IMR-90 (cell line): ENCODE measurements around the gene RNU1-1. TPM values are rescaled to one million over a fixed set of nuclear protein-coding genes. Genes with fewer than 3 reads are reported as not detected.
A peak's percentile ranks its signal among the peaks of the same experiment; 100 is the strongest.
"Not testable (repeated sequence)": the region's sequence is repeated elsewhere in the genome, so short reads cannot be mapped to it uniquely, and the experiment has no call there.

Experiments used
- ATAC-seq: fragments of 200-7000 bp; cut with Tn5 transposase; 2 replicates; pipeline ENCODE4 v1.9.1; 2020; ENCODE audit warnings: low read depth, mild to moderate bottlenecking, moderate library complexity
- Bru-seq: library from RNA; stranded (reverse); fragments of 400-500 nt; gene quantifications from one replicate; lab custom pipeline; 2021; lab: Mats Ljungman, UMichigan
- BruChase-seq, 2 experiments: library from RNA; stranded (reverse); fragments of 400-500 nt; gene quantifications; one replicate each; lab custom pipeline; 2021; lab: Mats Ljungman, UMichigan
- BruUV-seq: library from RNA; stranded (reverse); fragments of 400-500 nt; replicated peaks from 2 replicates; lab custom pipeline; 2021; lab: Mats Ljungman, UMichigan
- CTCF ChIA-PET: fragments of 300-600 bp; formaldehyde crosslinking; extraction: SDS; loops from one replicate; lab custom pipeline; 2021; ENCODE audit warnings: antibody characterized with exemption; lab: Yijun Ruan, JAX
- POLR2A ChIA-PET: fragments of 300-600 bp; sonication (Branson Sonifier 250); formaldehyde crosslinking; loops from one replicate; lab custom pipeline; 2022; ENCODE audit warnings: antibody characterized with exemption; ENCODE audit not compliant: unreplicated experiment; lab: Charles Lee
- DNase-seq: peaks from one replicate; pipeline ENCODE4 v3.0.0; 2013
- H2AFZ ChIP-seq: replicated peaks from 2 replicates; pipeline ENCODE3; 2013; ENCODE audit warnings: low read length, mild to moderate bottlenecking; ENCODE audit not compliant: poor library complexity
- H2AK5ac ChIP-seq: 2 replicates; pipeline ENCODE4 v1.6.1; 2013; ENCODE audit warnings: low read depth, low read length, inconsistent platforms
- H2AK9ac ChIP-seq: replicated peaks from 2 replicates; pipeline ENCODE3; 2013; ENCODE audit warnings: mild to moderate bottlenecking, low read depth, low read length, moderate library complexity; ENCODE audit not compliant: poor library complexity
- H2BK120ac ChIP-seq: 2 replicates; pipeline ENCODE4 v1.6.1; 2013; ENCODE audit warnings: low read depth, low read length, inconsistent platforms
- H2BK15ac ChIP-seq: 3 replicates; pipeline ENCODE4 v1.6.1; 2013; ENCODE audit warnings: low read depth, low read length, inconsistent platforms
- H2BK20ac ChIP-seq: 2 replicates; pipeline ENCODE4 v1.6.1; 2013; ENCODE audit warnings: low read depth, mild to moderate bottlenecking, inconsistent platforms, low read length, moderate library complexity
- H2BK5ac ChIP-seq: 2 replicates; pipeline ENCODE4 v1.6.1; 2013; ENCODE audit warnings: mild to moderate bottlenecking, low read depth, low read length, inconsistent platforms; ENCODE audit not compliant: poor library complexity, severe bottlenecking
- H3K14ac ChIP-seq: replicated peaks from 2 replicates; pipeline ENCODE4 v1.6.1; 2013; ENCODE audit warnings: low read depth, low read length, inconsistent platforms
- H3K18ac ChIP-seq: 2 replicates; pipeline ENCODE4 v1.6.1; 2013; ENCODE audit warnings: low read depth, low read length, control low read depth
- H3K23ac ChIP-seq: 2 replicates; pipeline ENCODE4 v1.6.1; 2013; ENCODE audit warnings: low read depth, low read length, inconsistent platforms
- H3K27ac ChIP-seq: 2 replicates; pipeline ENCODE4 v1.5.1; 2013; ENCODE audit warnings: mild to moderate bottlenecking, control low read depth, low read length; ENCODE audit not compliant: insufficient read depth
- H3K27me3 ChIP-seq: 2 replicates; pipeline ENCODE4 v1.6.1; 2013; ENCODE audit warnings: low read length; ENCODE audit not compliant: control insufficient read depth, insufficient read depth
- H3K36me3 ChIP-seq: 2 replicates; pipeline ENCODE4 v1.6.1; 2013; ENCODE audit warnings: low read length, mixed read lengths; ENCODE audit not compliant: control insufficient read depth, insufficient read depth
- H3K4ac ChIP-seq: 2 replicates; pipeline ENCODE4 v1.6.1; 2013; ENCODE audit warnings: low read depth, low read length, inconsistent platforms
- H3K4me1 ChIP-seq: 2 replicates; pipeline ENCODE4 v1.6.1; 2013; ENCODE audit warnings: low read length, mixed read lengths; ENCODE audit not compliant: control insufficient read depth, insufficient read depth
- H3K4me2 ChIP-seq: 2 replicates; pipeline ENCODE4 v1.6.1; 2013; ENCODE audit warnings: low read depth, mild to moderate bottlenecking, control low read depth, low read length, moderate library complexity
- H3K4me3 ChIP-seq: 2 replicates; pipeline ENCODE4 v1.5.1; 2013; ENCODE audit warnings: low read depth, mild to moderate bottlenecking, control low read depth, low read length, moderate library complexity; ENCODE audit not compliant: insufficient read depth
- H3K56ac ChIP-seq: 2 replicates; pipeline ENCODE4 v1.6.1; 2013; ENCODE audit warnings: low read length, inconsistent platforms; ENCODE audit not compliant: insufficient read depth; ENCODE audit errors: extremely low read depth
- H3K79me1 ChIP-seq, 2 experiments: 2 replicates each; pipeline ENCODE4 v1.6.1; 2013; ENCODE audit warnings: low read length in 2 of 2, inconsistent platforms in 1 of 2, low read depth in 1 of 2
- H3K9ac ChIP-seq: 2 replicates; pipeline ENCODE4 v1.6.1; 2013; ENCODE audit warnings: low read depth, low read length, control low read depth
- H3K9me1 ChIP-seq: 2 replicates; pipeline ENCODE4 v1.6.1; 2013; ENCODE audit warnings: low read length, inconsistent platforms; ENCODE audit not compliant: insufficient read depth
- H3K9me3 ChIP-seq: 2 replicates; pipeline ENCODE4 v1.6.1; 2013; ENCODE audit warnings: low read length; ENCODE audit not compliant: control insufficient read depth, insufficient read depth
- H4K20me1 ChIP-seq: 2 replicates; pipeline ENCODE4 v1.6.1; 2013; ENCODE audit warnings: low read length, inconsistent platforms; ENCODE audit not compliant: insufficient read depth
- H4K5ac ChIP-seq: 2 replicates; pipeline ENCODE4 v1.6.1; 2013; ENCODE audit warnings: mild to moderate bottlenecking, low read depth, low read length, control low read depth
- H4K8ac ChIP-seq, 2 experiments: 2 replicates each; pipeline ENCODE4 v1.6.1; 2013; ENCODE audit warnings: low read depth in 2 of 2, low read length in 2 of 2, control low read depth in 1 of 2, inconsistent platforms in 1 of 2
- H4K91ac ChIP-seq: 2 replicates; pipeline ENCODE4 v1.6.1; 2013; ENCODE audit warnings: low read depth, low read length, inconsistent platforms; ENCODE audit not compliant: insufficient read depth
- MAZ ChIP-seq: IDR thresholded peaks from 2 replicates; pipeline ENCODE4 v1.6.1; 2012; ENCODE audit warnings: low read depth, mild to moderate bottlenecking, low read length, improper control_type of control experiment, moderate library complexity, borderline replicate concordance
- POLR2A ChIP-seq: IDR thresholded peaks from 2 replicates; pipeline ENCODE4 v1.6.1; 2012; ENCODE audit warnings: mild to moderate bottlenecking, low read depth, low read length
- WGBS, 2 experiments: methylation state at CpG; one replicate each; pipeline versions ENCODE4 v1.1.5 to v1.1.7; 2013; ENCODE audit warnings: missing lambda C conversion rate in 2 of 2; ENCODE audit not compliant: insufficient read length in 1 of 2; ENCODE audit errors: extremely low coverage in 2 of 2; 5-methylcytosine and 5-hydroxymethylcytosine counted together
- dilution Hi-C: fragments of 300-500 bp; cut with HindIII; formaldehyde crosslinking; loops from one replicate; pipeline ENCODE4 v1.14.3; 2018; ENCODE audit warnings: low sequenced_read_pairs; ENCODE audit not compliant: unreplicated experiment
- in situ Hi-C: fragments of 300-500 bp; cut with MboI; formaldehyde crosslinking; loops from 3 replicates; pipeline ENCODE4 v1.14.3; 2019; ENCODE audit warnings: low sequenced_read_pairs, inconsistent platforms, mixed read lengths
- intact Hi-C: fragments of 100-400 bp; cut with micrococcal nuclease; formaldehyde crosslinking; loops from 2 replicates; pipeline ENCODE4 v1.10.0; 2022
- long read RNA-seq: library from polyadenylated mRNA; unstranded; transcript quantifications from one replicate; pipeline ENCODE4 v2.0.0, GENCODE V29; 2021; ENCODE audit not compliant: unreplicated experiment
- polyA plus RNA-seq, 3 experiments: library from polyadenylated mRNA; depleted of rRNA; stranded (reverse); fragments of >200 nt; gene quantifications; 2 replicates each; pipeline ENCODE4 v1.2.3, GENCODE V29; 2012; ENCODE audit warnings: low replicate concordance in 1 of 3
- total RNA-seq: library from RNA; depleted of rRNA; stranded (reverse); fragments of >200 nt; gene quantifications from 2 replicates; pipeline ENCODE4 v1.2.3, GENCODE V29; 2012; rRNA removed

The RNU1-1 gene
- total RNA-seq (under 0.01 TPM in 2 replicates), polyA plus RNA-seq (2012; rRNA removed) (not detected in 2 replicates), Bru-seq, nascent RNA (percentile 96 among the genes with signal in this experiment), BruChase-seq, experiment 1, labeled RNA remaining after a 6-hour chase (percentile 67 among the genes with signal in this experiment), BruChase-seq, experiment 2, labeled RNA remaining after a 2-hour chase (percentile 67 among the genes with signal in this experiment)
- polyA plus RNA-seq (2012; cell fraction: cytosol; rRNA removed) = not detected in 2 replicates
- not detected in 2 replicates for polyA plus RNA-seq (2012; cell fraction: nucleus; rRNA removed; ENCODE audit: low replicate concordance)
- long read RNA-seq = 0 reads

- in situ Hi-C loops = not testable (repeated sequence)
- H3K4me3 ChIP-seq = peak within 1 kb of the TSS; percentile 52
Observed at GRCh38 chr1:16514107-16515055, at the start of gene RNU1-1. TSS of gene RNU1-1 (minus strand) at chr1:16514285.

GRCh38 chr1:16561035-16561434 lies 47.0 kb upstream of the RNU1-1 start:
- H3K14ac ChIP-seq, POLR2A ChIA-PET, H2BK20ac ChIP-seq, H4K20me1 ChIP-seq, H3K36me3 ChIP-seq, H3K9ac ChIP-seq, H2BK120ac ChIP-seq, DNase-seq, BruUV-seq, dilution Hi-C loops, in situ Hi-C loops, H2BK15ac ChIP-seq, H3K4ac ChIP-seq, H3K27me3 ChIP-seq, H2AFZ ChIP-seq, H3K4me1 ChIP-seq, H2BK5ac ChIP-seq, H4K91ac ChIP-seq, H3K9me1 ChIP-seq, H3K56ac ChIP-seq, H2AK9ac ChIP-seq, intact Hi-C loops, H3K9me3 ChIP-seq, H3K18ac ChIP-seq, H3K4me3 ChIP-seq, ATAC-seq, H3K23ac ChIP-seq, H3K4me2 ChIP-seq, H4K8ac ChIP-seq, H3K27ac ChIP-seq, H2AK5ac ChIP-seq, H4K5ac ChIP-seq, H3K79me1 ChIP-seq: not testable (repeated sequence)
- CTCF ChIA-PET = interaction anchor here (1.1 kb wide), 1 partner anchor 60 kb away, joined by 3 read pairs; no protein-coding TSS in a partner anchor
- no CpG with 5 or more reads among the region's 4 CpGs for WGBS, 2 experiments

More at GRCh38 chr1:16514107-16515055, at the start of gene RNU1-1:
- CTCF ChIA-PET, H2AK5ac ChIP-seq, intact Hi-C loops, H3K36me3 ChIP-seq, dilution Hi-C loops, H2BK15ac ChIP-seq, H4K20me1 ChIP-seq, H3K79me1 ChIP-seq, H3K9me3 ChIP-seq, H3K27me3 ChIP-seq, BruUV-seq, H3K9me1 ChIP-seq, H3K4me1 ChIP-seq: not testable (repeated sequence)
- H2AFZ ChIP-seq = peak within 1 kb of the TSS; percentile 89
- peak within 1 kb of the TSS; percentile 99 for H2BK120ac ChIP-seq
- H3K9ac ChIP-seq = peak within 1 kb of the TSS; percentile 93
- H2AK9ac ChIP-seq = peak within 1 kb of the TSS; percentile 61
- H3K56ac ChIP-seq = peak within 1 kb of the TSS; percentile 87
- H3K18ac ChIP-seq = peak within 1 kb of the TSS; percentile 96
- peak within 1 kb of the TSS; percentile 96 for H3K27ac ChIP-seq
- POLR2A ChIA-PET = interaction anchor here (0.6 kb wide), 1 partner anchor 402 kb away, joined by 3 read pairs; no protein-coding TSS in a partner anchor
- peak within 1 kb of the TSS; percentile 100 for H2BK5ac ChIP-seq
- H3K23ac ChIP-seq = peak within 1 kb of the TSS; percentile 90
- peak within 1 kb of the TSS; percentile 97 for H3K14ac ChIP-seq
- ATAC-seq (peak; percentile 46), DNase-seq (peak; percentile 83)
- peak within 1 kb of the TSS; percentile 96 for H4K5ac ChIP-seq
- H3K4me2 ChIP-seq = peak within 1 kb of the TSS; percentile 89
- peak within 1 kb of the TSS; percentile 76 to 97 for H4K8ac ChIP-seq
- H4K91ac ChIP-seq = peak within 1 kb of the TSS; percentile 99
- peak within 1 kb of the TSS; percentile 96 for H3K4ac ChIP-seq
- 0% methylated on average over 2 of the region's 40 CpGs; no CpG with 5 or more reads in 1 of the 2 experiments for WGBS, 2 experiments
- TF ChIP-seq POLR2A (peak; percentile 55; the same call in 1 of the 2 replicates), MAZ (0 out of 2 replicates have a peak, but pooled peaks have one; percentile 56)
- peak within 1 kb of the TSS; percentile 98 for H2BK20ac ChIP-seq
